ENCODE data around the gene EPB41. TPM values are rescaled to one million over a fixed set of nuclear protein-coding genes. Genes with fewer than 3 reads are reported as not detected.

EPB41 gene
- total RNA-seq, 2 experiments from 2014 or later: 138 to 145 TPM

DNA sequence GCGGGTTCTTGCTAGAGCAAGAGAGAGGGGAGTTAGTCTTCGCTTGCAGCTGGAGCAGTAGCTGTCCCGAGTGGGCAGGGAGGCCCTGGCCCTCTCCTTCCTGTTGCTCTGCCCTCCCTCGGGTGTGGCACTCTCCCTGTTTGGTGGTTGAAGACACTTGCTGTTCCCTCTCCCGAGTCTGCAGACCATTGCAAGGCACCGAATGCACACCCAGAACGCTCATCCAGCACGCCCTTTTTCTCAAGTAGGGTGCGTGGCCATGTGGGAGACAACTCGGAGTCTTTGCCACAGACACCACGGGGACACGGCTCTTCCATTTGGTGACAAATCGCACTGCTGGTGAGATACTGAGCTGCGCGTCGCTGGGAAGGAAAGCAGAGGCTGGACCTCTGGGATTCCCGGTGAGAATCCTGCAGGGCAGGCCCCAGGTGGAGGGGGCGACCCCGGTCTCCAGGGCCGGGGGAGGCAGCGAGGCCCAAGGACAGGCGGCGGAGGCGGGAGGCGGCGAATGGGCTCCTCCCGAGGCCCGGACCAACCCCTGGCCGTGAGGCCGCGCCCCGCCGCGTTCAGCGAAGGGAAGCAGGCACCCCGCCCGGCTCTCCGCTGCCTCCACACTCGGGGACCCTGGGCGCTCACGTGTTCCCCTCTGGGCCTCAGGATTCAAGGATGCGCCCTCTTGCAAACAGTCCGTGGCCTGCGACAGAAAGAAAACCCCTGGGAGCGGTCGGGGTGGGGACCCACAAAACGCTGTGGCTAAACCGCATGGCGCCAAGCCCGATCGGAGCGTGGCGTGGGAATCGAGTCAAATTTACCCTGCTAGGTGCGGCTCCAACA lies 219.7 kb downstream of the EPB41 start:
- no peaks in the 10 kb centered on the region for H3K4me1 Mint-ChIP-seq (ENCODE audit: low read depth)
- intact Hi-C loops (cut with DNase I, micrococcal nuclease): no loop called here
- H3K36me3 ChIP-seq (ENCODE audit: insufficient read depth, low read length): no peaks in the 10 kb centered on the region
- TF ChIP-seq, protein P1, sequence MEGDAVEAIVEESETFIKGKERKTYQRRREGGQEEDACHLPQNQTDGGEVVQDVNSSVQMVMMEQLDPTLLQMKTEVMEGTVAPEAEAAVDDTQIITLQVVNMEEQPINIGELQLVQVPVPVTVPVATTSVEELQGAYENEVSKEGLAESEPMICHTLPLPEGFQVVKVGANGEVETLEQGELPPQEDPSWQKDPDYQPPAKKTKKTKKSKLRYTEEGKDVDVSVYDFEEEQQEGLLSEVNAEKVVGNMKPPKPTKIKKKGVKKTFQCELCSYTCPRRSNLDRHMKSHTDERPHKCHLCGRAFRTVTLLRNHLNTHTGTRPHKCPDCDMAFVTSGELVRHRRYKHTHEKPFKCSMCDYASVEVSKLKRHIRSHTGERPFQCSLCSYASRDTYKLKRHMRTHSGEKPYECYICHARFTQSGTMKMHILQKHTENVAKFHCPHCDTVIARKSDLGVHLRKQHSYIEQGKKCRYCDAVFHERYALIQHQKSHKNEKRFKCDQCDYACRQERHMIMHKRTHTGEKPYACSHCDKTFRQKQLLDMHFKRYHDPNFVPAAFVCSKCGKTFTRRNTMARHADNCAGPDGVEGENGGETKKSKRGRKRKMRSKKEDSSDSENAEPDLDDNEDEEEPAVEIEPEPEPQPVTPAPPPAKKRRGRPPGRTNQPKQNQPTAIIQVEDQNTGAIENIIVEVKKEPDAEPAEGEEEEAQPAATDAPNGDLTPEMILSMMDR (IDR thresholded peaks at IDR 0.05): no peak
- H3K36me3 Mint-ChIP-seq (ENCODE audit: low read depth): no peaks in the 10 kb centered on the region
- no peaks in the 10 kb centered on the region for H3K9me3 ChIP-seq (ENCODE audit: control insufficient read depth in 1 of 2, insufficient read depth in 1 of 2, low read length in 2 of 2)
- H3K9me3 Mint-ChIP-seq: no peaks in the 10 kb centered on the region
- ATAC-seq (ENCODE audit: poor library complexity) (no peak), DNase-seq (no peak)
- H3K27ac Mint-ChIP-seq: no peak overlapping the region
- H3K4me3 ChIP-seq (ENCODE audit: low read length): no peak overlapping the region
- no peaks in the 10 kb centered on the region for H3K4me1 ChIP-seq (ENCODE audit: insufficient read depth, low read length)
- CTCF ChIA-PET: no interaction called here
- H3K27ac ChIP-seq (ENCODE audit: low read depth in 1 of 2, low read length in 2 of 2): no peak overlapping the region
- H3K27me3 Mint-ChIP-seq: peaks cover 15% of the 10 kb centered on the region
- H3K4me3 Mint-ChIP-seq: no peak overlapping the region
- POLR2A ChIA-PET: no interaction called here
- H3K27me3 ChIP-seq (ENCODE audit: control insufficient read depth in 1 of 2, insufficient read depth in 2 of 2, low read length in 2 of 2): no peaks in the 10 kb centered on the region

DNA sequence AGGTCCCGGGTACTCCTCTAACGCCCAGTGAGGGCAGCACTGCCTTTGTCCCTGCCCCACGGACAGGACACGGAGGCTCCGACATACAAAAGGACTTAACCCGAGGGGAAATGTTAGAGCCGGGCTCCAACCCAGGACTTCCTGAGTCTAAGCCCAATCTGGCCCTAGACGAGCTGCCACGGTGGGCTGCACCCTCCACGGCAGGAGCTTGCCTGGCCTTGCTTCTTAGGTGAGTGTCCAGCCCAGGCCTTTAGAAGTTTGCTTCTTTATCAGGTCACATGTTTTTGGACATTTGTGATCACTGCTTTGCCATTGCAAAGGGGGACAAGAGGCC lies 220.3 kb downstream of the EPB41 start:
- CTCF ChIA-PET: no interaction called here
- H3K27me3 Mint-ChIP-seq: peaks cover 15% of the 10 kb centered on the region
- H3K4me3 Mint-ChIP-seq: no peak overlapping the region
- ATAC-seq (ENCODE audit: poor library complexity) (no peak), DNase-seq (no peak)
- Histone ChIP-seq H3K27ac (ENCODE audit: low read depth in 1 of 2, low read length in 2 of 2) (no peak overlapping the region), H3K9me3 (ENCODE audit: control insufficient read depth in 1 of 2, insufficient read depth in 1 of 2, low read length in 2 of 2) (no peaks in the 10 kb centered on the region), H3K4me1 (ENCODE audit: insufficient read depth, low read length) (no peaks in the 10 kb centered on the region), H3K4me3 (ENCODE audit: low read length) (no peak overlapping the region), H3K36me3 (ENCODE audit: insufficient read depth, low read length) (no peaks in the 10 kb centered on the region), H3K27me3 (ENCODE audit: control insufficient read depth in 1 of 2, insufficient read depth in 2 of 2, low read length in 2 of 2) (no peaks in the 10 kb centered on the region)
- no peaks in the 10 kb centered on the region for H3K4me1 Mint-ChIP-seq (ENCODE audit: low read depth)
- no peaks in the 10 kb centered on the region for H3K36me3 Mint-ChIP-seq (ENCODE audit: low read depth)
- TF ChIP-seq, protein P1 (IDR thresholded peaks at IDR 0.05): no peak
- POLR2A ChIA-PET: no interaction called here
- no peaks in the 10 kb centered on the region for H3K9me3 Mint-ChIP-seq
- intact Hi-C loops (cut with DNase I, micrococcal nuclease): no loop called here
- no peak overlapping the region for H3K27ac Mint-ChIP-seq

DNA sequence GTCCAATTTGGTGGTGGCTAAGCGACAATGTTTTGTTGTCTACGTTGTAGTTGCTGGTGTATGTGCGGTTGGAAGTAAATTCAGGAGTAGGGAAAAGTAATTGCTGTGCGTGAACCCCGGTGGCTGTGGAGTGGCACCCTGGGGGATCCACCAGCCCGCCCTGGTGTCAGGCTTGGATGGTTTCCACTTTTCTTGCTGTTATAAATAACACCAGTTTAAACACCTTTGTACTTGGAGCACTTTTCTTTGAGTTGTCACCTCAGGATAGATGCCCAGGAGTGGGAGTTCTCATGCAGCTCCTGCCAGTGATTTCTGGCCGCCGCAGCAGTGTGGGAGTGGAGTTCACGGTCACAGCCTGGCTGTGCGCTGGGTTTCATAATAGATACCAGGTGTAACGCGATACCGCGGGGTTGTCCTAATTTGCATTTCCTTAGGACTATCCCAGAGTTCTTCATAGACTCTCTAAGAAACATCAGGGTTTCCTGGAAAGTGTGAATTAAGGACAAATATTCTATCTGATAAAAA lies 222.1 kb downstream of the EPB41 start:
- Mint-ChIP-seq H3K36me3 (ENCODE audit: low read depth) (no peaks in the 10 kb centered on the region), H3K9me3 (no peaks in the 10 kb centered on the region), H3K4me3 (no peak overlapping the region), H3K27ac (no peak overlapping the region), H3K27me3 (peaks cover 15% of the 10 kb centered on the region), H3K4me1 (ENCODE audit: low read depth) (no peaks in the 10 kb centered on the region)
- H3K4me1 ChIP-seq (ENCODE audit: insufficient read depth, low read length): no peaks in the 10 kb centered on the region
- ChIA-PET CTCF (no interaction called here), POLR2A (no interaction called here)
- no peak overlapping the region for H3K27ac ChIP-seq (ENCODE audit: low read depth in 1 of 2, low read length in 2 of 2)
- no peak for DNase-seq
- no peaks in the 10 kb centered on the region for H3K36me3 ChIP-seq (ENCODE audit: insufficient read depth, low read length)
- no peaks in the 10 kb centered on the region for H3K9me3 ChIP-seq (ENCODE audit: control insufficient read depth in 1 of 2, insufficient read depth in 1 of 2, low read length in 2 of 2)
- TF ChIP-seq, protein P1 (IDR thresholded peaks at IDR 0.05): no peak
- no peak overlapping the region for H3K4me3 ChIP-seq (ENCODE audit: low read length)
- ATAC-seq (ENCODE audit: poor library complexity): no peak
- intact Hi-C loops (cut with DNase I, micrococcal nuclease): no loop called here
- no peaks in the 10 kb centered on the region for H3K27me3 ChIP-seq (ENCODE audit: control insufficient read depth in 1 of 2, insufficient read depth in 2 of 2, low read length in 2 of 2)

Measured in CD4-positive, alpha-beta T cell (primary cell).